ENCODE data around the gene IPPK.
"Not testable (repeated sequence)": the region's sequence is repeated elsewhere in the genome, so short reads cannot be mapped to it uniquely, and the experiment has no call there.

IPPK gene

DNA sequence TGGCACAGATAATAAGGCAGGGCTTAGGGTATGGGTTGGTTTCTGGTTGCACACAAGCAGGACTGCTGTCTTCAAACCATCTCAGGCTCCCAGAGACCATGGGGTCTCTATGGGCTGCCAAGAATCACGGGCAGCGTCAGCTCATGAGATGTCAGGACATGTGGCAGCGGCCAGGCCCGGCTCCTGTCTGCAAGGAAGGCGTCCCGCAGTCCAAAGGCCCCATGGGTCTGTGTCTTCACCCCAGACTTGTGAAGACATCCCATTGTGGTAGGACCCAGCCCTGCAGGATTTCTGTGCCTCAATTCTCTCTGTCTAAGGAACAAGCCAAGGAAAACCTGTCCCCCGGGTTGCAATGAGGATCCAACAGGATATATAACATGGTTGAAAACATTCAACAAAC lies 32.6 kb downstream of the IPPK start:
- DNase-seq: no peak

DNA sequence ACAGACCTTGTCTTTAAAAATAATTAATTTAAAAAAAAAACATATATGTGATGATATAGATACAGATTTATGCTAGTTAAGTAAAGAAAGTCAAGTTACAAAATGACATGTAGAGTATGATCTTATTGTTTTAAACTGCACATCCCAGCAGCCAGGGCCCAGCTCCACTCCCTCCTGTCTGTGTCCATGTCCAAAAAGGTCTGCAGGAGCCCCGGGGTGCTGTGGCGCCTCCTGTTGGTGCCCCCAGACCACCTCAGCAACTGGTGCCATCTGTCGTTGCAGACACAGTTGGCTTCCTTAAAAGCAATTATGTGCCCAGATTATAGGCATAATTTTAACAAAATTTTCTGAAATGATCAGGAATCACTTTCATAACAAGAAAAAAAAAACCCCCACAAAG lies 33.3 kb downstream of the IPPK start:
- DNase-seq: no peak

DNA sequence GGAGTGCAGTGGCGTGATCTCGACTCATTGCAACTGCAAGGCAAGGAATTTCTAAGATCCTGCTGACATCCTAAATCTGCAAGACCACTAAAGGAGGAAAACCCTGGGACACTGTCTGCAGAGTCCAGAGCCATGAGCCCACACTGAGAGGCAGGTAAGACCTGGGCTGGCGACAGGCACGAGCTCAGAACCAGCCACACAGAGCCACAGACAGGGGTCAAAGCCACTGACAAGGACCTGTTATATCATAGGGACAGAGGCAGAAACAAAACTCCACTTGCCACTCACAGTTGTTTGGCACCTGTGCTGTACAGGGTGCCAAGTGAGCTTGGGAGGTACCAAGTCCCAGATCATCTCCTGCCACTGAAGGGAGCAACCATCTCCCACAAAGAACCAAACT lies 34.2 kb downstream of the IPPK start:
- no peak for DNase-seq

DNA sequence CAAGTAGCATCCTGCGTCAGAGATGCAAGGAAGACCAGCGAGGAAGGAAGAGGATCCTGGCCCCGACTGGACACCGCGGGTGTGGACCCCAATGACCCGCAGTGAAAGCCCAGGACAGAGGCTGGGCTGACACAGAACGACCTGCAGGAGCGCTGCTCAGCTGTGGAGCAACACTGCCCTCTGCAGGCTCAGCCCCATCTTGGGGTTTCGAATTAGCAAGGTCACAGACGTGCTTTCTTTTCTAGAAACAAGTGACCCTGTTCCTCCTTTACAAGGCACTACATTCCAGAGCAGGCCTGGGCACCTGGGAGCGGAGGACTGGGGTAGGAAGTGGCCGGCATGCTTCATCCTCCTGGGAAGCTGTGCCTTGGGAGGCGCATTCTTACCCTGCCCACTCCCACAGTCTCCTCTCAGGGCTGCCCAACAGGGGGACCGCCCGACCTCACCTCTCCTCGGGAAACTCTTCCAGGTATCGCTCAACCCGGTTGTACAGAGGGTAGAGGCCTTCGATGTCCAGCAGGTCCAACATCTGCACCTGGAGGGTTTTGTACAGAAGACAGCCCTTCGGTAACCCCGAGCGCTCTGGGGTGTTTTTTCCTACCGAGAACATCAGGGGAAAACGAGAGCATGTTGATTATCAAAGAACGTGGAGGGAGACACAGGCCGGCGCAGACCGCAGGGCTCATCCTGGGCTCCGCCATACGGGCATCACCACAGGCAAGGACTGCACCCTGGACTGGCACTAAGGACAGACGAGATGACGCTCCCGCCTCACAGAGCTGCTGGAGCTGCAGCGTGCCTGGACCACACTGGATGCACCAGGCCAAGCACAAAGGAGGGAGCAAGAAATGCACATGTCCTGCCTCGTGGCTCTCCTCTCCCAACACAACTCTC lies 35.0 kb downstream of the IPPK start:
- DNase-seq: peak; percentile 66

DNA sequence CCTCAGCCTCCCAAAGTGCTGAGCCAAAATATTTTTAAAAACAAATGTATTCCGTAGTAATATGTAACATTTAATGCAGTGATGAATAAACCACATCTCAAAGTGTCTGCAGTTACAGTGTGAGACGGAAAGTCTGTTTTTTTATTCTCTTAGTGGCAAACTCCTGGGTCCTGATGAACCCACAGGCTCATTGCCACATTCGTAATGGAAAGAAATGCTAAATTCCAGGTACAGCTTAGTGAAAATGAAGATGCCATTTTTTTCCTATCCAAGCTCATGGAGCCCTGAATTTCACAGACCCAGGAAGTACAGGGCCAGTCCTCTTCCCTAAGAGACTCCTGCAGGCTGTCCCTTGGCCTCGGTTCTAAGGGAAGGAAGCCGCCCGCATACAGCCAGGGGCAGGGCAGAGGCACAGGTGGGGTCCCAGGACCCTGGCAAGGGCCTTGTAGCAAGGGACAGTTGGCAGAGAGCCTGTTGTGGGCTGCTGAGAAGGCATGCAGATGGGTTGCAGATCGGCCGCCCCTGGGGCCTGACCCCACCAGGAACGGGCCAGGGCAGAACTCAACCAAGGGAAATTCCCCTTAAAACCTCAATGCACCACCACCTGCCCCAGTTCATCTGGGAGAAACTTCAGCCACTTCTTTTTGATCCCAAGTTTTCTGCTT lies 36.2 kb downstream of the IPPK start:
- no peak for DNase-seq

DNA sequence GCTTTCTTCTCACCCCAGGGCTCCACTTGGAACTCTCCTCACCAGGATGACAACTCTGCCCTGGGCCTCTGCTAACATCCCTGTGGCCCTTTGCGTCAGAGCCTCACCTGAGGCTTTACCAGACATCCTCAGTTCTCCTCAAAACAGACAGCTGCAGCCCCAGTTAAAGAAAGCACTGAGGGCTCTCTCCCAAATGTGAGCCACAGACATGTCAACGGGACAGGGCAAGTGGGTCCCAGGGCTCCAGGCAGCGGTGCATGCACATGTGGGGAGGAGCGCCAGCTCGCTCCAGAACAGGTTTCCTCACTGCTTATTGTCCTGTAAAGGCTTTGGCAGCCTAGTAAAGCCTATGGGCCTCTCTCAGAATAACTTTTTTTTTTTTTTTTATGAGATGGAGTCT lies 37.3 kb downstream of the IPPK start:
- no peak for DNase-seq

DNA sequence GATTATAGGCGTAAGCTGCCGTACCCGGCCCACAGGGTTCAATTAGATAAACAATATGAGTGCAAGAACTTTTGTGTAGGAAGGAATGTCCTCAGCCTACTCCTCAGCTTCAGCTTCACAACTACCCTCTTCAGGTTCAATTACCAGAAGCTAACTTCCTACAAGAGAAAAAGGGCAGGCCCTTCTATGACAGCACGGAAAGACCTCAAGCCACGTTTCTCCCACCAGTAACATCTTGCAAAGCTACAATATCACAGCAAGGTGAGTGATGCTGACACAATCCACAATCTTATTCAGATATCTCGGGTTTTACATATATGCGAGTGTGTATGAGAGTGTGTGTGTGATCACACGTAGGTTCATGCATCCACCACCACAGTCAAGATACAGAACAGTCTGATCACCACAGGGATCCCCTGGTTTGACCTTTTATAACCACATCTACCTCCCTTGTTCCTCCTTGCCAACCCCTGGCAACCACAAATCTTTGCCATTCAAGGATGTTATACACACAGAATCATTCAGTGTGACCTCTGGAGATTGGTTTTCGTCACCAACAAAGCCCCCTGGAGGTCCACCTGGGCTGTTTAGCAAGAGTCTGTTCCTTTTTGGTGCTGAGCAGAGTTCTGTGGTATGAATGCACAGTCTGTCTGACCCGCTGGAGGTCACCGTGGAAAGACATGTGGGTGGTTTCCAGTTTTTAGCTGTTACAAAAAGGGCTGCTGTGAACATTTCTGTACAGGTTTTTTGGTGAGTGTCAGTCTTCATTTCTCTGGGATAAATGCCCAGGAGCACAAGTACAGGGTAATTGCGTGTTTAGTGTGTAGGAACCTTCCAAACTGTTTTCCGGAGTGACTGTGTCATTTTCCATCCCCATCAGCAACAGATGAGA lies 38.2 kb downstream of the IPPK start:
- no peak for DNase-seq

DNA sequence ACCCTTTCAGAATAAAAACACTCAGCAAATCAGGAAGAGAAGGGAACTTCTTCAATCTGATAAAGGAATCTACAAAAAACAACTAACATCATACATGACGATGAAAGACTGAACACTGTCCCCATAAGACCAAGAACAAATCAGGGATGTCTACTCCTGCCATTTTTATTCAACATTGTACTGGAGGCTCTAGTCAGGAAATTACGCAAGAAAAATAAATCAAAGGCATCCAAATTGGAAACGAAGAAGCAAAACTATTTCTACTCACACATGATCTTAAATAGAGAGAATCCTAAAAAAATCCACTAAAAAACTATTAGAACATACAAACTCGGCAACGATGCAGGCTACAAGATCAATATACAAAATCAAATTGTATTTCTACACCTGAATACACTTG lies 42.3 kb downstream of the IPPK start:
- DNase-seq: no peak

DNA sequence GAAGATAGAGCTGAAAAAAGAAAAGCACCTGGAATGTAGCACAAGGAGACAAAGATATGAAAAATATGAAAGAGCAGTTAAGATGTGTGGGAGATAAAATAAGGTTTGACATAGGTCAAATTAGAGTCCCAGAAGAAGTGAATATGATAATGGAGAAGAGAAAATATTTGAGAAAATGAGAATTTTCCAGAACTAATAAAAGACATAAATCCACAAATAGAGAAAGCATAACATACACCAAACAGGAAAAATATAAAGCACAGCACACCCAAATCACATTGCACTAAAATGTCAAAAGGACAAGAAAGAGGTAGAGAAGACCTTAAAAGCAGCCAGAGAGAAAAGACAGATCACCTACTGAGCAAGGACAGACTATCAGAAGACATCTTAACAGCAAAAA lies 43.4 kb downstream of the IPPK start:
- DNase-seq: no peak

DNA sequence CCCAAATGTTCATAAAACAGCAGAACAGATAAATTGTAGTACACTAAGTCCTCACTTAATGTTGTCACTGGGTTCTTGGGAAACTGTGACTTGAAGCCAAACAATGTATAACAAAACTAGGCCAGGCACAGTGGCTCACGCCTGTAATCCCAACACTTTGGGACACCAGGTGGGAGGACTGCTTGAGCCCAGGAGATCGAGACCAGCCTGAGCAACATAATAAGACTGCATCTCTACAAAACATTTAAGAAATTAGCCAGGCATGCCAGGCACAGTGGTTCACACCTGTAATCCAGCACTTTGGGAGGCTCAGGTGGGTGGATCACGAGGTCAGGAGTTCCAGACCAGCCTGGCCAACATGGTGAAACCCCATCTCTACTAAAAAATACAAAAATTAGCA lies 46.0 kb downstream of the IPPK start:
- not testable (repeated sequence) for DNase-seq

DNA sequence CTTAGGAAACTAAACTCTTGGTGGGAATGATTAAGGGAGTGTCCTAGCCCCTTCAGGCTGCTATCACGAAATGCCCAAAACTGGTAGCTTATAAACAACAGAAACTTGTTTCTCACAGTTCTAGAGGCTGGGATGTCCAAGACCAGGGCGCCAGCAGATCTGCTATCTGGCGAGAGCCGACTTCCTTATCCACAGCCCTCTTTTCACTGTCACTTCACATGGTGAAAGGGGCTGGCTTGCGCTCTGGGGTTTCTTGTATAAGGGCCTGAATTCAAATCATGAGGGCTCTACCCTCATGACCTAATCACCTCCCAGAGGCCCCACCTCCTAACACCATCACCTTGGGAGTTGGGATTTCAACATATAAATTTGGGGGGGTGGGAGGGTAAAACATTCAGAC lies 49.1 kb downstream of the IPPK start:
- DNase-seq: no peak

DNA sequence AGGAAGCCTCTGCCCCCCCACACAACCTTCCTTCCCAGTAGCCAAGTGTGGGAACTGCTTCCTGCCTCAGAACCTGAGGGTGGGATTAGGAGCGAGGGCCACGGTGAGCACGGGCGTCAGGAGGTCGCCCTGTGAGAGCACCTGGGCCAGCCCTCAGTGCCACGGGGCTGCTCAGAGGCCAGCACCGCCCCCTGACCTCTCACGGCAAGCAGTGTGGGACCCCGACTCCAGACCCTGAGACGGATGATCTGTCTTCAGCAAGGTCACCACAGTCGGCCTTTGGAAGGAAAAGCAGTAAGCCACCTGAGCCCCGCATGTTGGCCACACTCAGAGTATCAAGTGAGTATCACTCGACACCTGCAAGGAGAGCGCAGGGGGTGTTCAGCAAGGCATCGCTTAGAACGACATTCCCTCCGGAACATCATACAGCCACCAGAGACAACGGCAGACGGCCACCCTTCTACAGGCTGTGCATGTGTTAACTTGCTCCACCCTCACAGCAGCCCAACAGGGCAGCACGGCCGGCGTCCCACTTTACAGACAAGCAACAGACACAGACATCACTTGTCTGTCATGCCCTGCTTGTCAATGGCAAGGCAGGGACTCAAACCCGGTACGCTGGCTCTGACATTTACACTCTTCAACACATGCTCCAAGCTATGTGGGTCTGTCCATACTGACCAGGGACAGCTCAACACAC lies 50.2 kb downstream of the IPPK start:
- DNase-seq: no peak

DNA sequence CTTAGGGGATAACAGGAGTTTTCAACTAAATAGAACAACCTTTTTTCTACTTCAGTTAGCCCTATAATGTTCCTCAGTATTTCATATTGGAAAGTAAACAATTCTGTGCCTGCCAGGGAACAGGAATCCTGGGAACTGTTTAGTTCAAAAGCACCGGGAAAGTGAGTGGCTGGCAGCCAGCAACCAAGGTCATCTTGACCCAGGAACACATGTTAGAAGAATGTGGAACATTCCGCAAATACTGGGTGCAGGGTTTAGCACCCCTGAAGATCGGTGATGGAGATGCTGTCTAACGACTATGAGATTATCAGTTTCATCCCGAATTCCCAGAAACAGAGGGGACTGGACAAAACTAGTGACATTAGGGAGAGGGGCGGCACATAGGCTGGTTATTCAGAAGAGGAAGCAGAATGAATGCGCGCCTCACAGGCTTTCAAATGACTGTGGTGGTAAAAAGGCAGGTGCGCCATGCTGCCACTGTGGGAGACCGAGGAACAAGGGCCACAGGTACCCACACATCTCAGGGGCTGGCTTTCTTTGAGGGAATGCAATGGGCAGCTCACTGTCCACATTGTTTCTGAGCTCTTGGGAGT lies 51.2 kb downstream of the IPPK start:
- no peak for DNase-seq

DNA sequence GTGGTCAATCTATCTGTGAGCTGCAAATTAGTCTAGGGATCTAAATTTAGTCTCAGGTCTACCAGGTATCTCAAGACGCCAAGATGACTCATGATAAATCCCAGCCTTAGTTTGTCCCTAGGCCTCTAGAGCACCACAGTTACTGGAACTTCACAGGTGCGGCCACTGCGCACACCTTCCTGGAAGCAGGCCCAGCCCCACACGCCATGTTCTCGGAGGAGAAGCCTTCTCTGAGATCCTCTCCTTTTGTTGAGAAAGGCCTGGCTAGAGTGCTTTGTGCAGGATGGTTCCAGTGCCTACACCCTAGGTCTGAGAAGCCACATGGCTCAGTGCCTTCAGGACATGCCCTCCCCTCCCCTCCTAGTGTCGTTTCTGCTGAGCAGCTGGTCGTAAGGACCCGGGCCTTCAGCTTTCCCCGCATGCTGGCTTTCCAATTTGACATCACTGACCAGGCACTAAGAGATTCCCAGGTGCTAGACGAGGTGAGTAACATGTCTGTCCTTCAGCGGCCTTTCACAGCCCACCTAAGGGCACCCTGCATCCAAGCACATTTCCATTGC lies 51.9 kb downstream of the IPPK start:
- no peak for DNase-seq

DNA sequence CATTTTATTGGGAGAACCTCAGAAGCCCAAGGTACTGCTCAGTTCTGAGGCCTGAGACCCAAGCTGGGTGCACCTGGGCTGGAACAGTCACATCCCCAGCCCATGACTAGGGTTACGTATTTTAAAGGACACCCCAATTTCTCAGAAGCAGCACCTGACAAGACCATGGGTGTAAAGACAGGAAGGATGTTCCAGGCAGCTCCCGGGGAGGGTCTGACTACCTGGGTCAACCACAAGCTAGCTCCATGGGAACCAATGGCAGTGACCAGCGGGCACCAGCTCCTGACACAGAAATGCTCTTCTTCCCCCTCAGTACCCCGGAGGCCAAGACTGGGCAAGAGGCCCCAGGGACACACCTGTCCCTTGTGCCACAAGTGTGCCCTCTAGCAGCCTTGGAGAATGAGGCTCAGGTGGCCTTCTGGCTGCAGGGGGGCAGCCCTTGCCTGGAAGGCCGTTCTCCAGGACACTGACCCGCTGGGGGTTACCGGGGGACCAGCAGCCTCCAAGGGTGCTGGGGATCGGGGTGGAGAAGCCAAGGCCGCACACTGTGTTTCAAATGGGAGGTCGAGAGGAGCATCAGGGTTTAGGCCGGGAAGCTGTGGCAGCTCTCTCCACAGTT lies 52.6 kb downstream of the IPPK start:
- DNase-seq: no peak

DNA sequence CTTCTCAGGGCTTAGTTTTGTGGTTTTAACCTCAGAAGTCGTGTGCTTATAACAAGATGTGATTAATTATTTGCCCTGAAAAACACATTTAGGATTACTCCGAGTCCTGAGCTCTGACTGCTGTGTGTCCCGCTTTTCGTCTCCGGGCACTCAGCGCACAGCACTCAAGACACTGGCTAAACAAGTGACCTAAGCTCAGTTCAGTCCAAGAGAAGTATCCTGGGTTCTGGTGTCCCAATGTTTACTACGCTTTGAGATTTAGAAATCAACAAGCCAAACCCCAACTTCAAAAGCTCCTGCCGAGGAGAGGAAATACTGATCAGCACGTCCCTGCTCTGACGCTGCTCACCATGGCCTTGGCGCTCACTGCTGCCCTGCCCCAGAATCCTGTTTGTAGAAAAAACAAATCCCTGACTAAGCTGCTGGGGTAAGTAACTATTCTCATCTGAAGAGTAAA lies 53.2 kb downstream of the IPPK start:
- no peak for DNase-seq

DNA sequence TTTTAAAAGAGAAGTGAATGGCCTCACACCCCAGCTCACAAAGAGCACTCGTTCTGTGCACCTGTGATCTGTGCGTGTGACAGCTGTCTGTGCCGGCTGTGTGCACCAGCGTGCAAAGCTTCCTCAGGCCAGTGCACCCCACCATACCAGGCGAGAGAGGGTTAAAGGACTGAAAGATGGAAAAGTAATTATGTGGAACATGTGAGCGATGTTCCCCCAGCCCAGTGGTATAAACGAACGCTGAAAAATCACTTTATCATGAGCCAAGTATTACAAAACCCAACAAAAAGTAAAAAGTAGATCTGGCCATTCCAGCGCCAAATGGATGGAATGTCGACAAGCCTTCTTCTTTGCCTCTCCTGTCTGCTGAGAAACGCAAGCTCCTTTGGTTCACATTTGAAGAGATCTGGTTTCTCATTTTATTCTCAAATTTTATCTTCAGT lies 53.7 kb downstream of the IPPK start:
- DNase-seq: no peak

DNA sequence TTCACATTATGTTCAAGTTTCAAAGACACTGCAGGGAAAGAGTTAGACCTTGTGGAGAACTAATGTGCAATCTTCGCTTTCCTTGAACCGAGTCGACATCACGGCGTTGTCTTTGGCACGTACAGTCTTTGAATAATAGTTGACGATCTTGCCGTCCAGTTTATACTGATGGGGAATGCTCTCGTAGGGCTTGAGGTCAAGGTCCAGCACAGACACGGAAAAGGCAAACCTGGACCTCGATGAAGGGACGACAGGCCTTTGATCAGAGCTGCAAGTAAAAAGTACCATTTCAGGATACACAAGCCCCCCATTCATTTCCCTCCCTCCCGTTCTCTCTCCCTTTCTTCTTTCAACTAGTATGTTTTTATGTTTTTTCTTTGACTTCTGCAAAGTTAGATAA lies 54.1 kb downstream of the IPPK start:
- DNase-seq: no peak

DNA sequence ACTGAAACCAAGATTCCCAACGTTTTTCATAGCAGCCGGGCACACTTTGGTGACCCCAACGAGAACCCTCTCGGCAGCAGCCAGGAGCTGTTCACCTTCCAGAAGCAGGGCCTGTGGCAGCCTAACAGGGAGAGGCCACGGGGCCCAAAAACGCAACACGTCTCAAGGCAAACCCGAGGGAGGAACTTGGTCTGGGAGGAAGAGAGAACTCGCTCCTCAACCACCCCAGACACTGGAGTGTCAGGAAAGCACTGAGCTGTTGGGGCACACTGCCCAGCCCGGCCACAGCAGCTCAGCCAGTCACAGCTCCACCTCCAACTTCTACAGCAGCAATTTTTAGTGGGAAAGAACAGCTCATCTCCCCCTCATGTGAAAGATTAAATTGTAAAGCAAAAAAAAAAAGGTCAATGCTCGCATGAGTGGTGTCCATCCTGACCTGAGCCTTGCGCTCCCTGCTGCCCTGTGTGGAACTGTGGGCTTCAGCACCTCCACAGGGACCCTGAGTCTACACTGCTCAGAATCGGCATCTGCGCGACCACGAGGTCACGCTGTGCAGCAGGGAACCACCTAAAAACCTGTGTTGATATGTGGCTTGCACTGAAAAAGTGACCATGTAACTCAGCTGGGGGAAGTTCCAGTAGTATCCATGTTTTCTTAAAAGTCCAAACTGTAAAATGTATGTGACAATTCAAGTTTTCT lies 55.0 kb downstream of the IPPK start:
- DNase-seq: no peak

DNA sequence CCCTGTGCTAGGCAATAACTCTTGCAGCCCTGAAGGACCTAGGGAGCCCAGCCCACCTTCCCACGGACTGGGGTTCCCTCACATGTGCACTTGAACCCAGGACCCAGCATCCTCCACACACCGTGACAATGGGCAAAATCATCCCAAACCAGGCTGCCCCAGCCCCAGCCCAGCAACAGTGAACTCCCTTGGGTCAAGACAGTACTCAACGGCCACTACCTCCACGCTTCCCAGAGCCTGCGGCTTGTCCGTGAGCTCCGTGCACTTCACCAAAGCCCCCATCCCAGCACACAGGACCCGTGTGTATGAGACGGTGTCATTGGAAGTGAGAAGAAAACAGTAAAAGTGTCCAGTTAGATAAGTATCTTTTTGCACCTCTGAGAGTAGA lies 55.8 kb downstream of the IPPK start:
- no peak for DNase-seq

Measured in RPMI8226 (cell line).